GM19324 (cell line): ENCODE data around the gene SLC5A2.
"Not testable (repeated sequence)": the region's sequence is repeated elsewhere in the genome, so short reads cannot be mapped to it uniquely, and the experiment has no call there.

Experiments
- ATAC-seq: cut with Tn5 transposase; IDR thresholded peaks from one replicate; pipeline ENCODE4 v1.9.1; 2021; ENCODE audit warnings: mild to moderate bottlenecking, moderate library complexity; ENCODE audit not compliant: unreplicated experiment, low FRiP score

SLC5A2 gene

DNA sequence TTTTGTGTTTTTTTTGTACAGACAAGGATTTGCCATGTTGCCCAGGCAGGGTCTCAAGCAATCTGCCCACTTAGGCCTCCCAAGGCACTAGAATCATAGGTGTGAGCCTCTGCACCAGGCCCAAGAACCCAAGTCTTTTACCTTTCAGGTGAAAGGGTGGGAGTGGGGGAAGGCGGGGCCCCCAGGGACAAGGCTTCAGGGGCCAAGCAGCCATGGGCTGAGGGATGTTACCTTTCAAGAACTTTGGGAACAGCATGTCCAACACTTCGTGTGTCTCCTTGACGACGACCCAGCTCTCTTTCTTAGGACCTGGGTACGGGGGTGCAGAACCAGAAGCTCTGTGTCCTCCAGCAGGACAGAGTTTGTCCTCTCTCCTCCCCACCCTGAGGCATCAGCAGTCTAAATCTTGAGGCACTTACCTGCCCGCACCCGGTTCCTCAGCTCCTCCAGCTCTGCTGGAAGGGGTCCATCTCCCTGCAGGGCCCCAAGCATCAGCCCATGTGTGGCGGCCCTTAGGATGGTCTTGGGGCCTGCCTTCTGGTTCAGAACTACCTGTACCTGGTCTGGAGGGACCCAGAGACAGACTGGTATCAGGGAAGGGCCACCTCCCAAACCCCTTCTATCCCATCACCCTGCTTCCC lies 9.0 kb downstream of the SLC5A2 start:
- no peak for ATAC-seq

DNA sequence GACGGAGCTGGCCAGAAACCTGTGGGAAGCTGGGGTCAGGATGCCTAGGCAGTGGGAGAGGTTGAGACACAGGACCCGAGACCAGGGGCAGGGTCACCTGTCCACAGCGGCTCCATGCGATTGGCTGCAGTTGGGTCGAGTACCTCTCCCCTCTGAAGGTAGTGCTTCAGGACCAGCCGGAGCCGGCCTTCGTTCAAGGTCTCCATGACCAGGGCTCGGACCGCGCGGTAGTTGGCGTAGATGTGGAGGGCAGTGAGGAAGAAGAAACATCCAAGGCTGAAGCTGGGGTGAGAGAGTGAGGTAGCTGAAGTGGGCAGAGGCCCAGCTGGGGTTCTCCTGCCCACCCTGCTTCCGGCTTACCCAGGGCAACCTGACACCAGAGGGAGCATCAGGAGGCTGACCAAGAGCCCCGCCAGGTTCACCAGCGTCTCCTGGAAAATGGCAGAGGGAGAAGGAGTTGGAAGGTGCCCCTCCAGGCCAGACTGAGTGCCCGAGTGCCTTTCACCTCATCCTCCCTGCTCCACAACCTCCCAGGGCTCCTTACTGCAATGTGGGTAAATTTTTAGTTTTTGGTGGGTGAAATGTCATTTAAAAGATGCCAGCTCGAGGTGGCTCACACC lies 10.7 kb downstream of the SLC5A2 start:
- no peak for ATAC-seq

DNA sequence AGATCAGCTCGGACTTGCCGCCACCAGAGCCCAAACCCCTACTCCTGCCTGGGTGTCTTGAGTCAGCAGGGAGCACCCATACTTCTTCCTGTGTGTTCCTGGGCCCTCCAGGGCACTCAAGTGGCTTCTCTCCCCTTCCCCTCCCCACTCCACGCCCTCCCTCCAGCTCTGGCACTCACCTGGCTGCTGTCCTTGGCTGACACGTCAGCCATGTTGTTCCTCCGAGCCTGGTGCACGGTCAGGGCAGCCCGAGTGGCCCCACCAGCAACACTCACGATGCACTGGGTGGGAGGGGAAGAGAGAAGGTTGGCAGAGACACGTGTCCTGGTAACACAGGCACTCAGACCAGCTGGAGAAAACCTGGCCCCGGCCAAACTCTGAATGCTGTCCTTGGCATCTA lies 13.7 kb downstream of the SLC5A2 start:
- ATAC-seq, result no peak

DNA sequence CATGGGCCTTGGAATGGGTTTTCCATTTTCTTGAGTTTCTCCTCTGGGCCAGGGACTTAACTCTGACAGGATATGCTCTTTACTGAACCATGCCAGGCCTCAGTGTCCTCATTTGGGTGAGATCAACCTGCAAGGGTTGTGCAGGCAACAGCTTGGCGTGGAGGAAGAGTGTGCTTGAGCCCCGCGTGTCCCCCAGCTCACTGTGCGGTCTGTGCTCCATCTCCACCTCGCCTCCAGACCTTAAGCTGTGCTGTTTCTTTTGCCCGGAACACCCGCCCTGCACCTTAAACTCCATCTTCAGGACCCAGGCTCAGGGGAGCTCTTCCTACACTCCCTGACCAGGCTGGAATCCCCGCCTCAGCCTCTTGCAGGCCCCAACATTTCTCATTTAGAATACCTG lies 15.6 kb downstream of the SLC5A2 start:
- no peak for ATAC-seq

DNA sequence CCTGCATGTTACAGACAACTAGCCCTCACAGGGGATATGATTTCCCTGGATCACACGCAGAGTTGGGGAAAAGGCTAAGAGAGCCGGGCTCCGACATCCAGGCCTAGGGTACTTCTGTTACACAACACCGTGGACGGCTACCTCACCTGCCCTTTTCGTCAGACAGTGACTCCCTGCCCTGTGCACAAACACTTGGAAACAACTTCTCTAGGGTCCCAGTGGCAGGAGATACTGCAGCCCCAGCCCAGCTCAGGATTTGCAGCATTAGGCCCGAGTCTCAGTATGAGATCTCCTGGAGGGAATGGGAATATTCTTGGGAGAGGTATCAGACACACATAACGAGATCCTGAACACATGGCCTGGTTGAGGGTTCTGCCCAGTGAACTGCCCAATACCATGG lies 17.0 kb downstream of the SLC5A2 start:
- ATAC-seq, result no peak

DNA sequence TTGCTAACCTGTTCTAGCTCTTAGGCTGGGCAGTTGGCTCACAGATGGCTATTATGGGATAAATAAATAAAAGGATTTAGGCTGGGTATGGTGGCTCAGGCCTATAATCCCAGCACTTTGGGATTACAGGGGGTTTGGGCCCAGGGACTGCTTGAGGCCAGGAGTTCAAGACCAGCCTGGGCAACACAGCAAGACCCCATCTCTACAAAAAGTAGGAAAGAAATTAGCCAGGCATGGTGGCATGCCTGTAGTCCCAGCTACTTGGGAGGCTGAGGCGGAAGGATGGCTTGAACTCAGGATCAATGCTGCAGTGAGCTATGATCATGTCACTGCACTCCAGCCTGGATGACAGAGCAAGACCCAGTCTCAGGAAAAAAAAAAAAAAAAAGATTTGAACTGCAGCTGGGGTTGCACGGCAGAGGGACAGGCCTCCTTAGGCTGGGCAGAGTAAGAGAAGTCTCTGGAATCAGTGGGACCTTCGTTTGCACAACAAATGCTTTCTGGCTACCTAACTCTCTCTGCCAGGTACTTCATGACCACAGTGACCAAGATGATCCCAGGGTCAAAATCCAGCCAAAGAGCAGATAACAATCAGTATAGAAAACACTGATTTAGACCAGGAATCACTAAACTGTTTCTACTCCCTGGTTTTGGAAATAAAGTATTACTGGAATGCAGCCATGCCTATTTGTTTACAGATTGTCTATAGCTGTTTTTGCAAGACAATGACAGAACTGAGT lies 18.5 kb downstream of the SLC5A2 start:
- ATAC-seq, result no peak

DNA sequence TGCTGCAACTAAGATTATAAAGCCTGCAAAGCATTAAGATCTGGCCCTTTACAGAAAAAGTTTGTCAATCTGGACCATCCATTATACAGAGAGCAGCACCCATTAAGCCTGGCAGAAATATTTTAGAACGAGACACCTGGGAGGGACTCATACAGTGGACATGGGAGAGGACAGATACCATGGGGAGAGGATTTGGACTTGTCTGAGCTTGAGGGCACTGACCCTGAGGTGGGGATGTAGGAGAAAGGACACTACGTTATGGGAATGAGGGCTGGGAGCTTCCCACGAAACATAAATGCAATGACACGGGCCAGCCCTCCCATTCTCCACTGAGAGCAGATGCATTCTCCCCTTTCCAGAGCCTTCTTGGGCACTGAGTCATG lies 19.0 kb downstream of the SLC5A2 start:
- ATAC-seq, result no peak

DNA sequence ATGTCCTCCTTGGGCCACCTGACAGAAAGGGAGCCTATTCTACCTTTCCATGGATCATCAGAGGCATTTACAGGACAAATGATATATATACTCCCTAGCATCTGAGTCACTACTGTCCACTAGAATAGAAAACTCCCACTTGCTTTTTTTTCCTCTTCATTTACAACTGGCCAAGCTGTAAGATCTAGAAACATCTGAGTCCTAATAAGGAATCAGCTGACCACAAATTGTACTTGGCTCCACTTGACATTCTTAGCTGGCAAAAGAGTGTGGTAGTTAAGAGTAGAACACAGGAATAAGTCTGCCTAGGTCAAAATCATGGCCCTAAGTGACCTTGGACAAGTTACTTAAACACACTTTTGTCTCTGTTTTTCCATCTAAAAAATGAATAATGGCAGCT lies 20.1 kb downstream of the SLC5A2 start:
- ATAC-seq, result no peak

DNA sequence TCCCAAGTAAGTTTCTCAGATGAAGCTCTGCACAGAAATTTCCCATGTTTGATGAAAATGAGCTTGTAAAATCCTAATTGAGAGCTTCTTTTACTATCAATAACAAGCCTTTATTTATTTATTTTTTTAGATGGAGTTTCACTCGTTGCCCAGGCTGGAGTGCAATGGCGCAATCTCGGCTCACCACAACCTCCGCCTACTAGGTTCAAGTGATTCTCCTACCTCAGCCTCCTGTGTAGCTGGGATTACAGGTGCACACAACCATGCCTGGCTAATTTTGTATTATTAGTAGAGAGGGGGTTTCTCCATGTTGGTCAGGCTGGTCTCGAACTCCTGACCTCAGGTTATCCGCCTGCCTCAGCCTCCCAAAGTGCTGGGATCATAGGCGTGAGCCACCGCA lies 20.6 kb downstream of the SLC5A2 start:
- ATAC-seq, result not testable (repeated sequence)

DNA sequence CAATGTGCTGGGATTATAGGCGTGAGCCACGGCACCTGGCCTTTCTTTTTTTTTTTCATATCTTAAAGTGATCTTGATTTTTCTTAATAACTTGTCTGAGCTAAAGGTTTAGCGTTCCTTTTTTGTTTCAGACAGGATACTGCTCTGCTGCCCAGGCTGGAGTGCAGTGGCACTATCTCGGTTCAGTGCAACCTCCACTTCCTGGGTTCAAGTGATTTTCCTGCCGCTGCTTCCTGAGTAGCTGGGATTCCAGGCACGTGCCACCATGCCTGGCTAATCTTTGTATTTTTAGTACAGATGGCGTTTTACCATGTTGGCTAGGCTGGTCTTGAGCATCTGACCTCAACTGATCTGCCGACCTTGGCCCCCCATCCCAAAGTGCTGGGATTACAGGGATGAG lies 21.2 kb downstream of the SLC5A2 start:
- ATAC-seq, result no peak

DNA sequence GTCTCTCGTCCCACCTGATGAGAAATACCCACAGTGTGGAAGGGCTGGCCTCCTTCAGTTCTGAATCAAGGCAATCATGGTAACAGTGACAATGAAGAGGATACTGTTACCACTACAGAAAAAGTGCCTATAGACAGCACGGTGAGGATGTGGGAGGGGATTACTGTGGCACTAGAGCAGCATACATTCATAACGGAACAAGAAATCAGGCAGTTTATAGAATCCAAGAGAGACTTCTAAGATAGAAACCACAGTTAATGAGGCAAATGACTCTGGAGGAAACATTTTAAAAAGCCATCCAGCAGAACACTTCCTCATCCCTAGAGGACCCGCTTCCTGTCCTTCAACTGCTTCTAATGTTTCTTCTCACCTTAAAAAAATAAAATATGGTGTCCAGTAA lies 22.6 kb downstream of the SLC5A2 start:
- ATAC-seq, result no peak

DNA sequence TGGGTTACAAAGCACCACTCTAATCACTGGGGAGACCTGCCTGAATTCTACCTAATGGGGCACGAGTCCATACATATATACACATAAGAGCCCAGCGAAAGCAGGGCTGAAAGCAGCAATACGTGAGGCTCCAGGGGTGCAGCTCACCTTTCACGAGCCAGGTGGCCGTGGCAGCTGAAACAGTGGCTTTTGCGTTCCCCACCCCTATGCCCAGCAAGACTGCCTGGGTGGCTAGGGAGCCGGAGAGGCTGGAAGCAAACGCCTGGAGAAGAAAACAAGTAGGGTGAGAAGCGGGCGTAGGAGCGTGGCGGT lies 24.6 kb downstream of the SLC5A2 start:
- peak; percentile 4 for ATAC-seq

DNA sequence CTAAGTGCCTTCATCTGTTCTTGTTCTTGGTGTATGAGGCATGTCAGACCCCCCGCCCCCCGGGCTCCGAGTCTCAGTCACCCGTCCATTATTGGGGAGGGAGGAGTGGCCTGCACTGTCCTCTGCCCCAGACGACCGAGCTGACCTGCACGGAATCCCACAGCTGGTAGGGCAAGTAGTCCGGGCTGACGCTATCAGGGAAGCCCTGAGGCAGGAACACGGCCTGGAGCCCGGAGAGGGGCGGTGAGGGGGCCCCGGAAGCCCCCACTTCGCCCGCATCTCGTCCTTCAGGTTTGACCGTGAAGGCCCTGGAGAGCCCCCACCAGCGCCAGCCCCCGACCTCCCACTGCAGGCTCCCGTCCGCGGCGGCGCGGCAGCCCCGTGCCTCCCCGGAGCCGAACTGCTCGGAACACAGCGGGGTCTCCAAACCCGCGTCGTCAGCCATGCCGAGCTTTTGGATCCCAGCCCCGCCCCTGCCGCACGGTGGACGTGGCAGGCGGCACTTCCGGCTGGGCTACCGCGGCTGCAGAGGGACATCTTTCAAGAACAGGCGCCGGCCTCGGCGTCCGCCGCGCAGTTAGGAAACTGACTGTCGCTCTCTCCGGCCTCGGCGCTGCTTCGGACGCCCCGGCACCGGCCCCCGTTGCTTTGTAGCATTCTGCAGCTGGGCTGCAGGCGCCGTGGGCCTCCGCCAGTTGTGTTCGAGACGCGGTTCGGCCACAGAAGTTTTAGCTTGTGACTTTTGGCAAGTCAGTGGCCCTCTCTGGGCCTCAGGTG lies 25.2 kb downstream of the SLC5A2 start, which contains the start of gene RUSF1:
TSS of gene RUSF1 (minus strand) at position 463 of the 777 bp plus-strand sequence. CDS start at position 445, 18 bp downstream.
- ATAC-seq, result peak; percentile 95

DNA sequence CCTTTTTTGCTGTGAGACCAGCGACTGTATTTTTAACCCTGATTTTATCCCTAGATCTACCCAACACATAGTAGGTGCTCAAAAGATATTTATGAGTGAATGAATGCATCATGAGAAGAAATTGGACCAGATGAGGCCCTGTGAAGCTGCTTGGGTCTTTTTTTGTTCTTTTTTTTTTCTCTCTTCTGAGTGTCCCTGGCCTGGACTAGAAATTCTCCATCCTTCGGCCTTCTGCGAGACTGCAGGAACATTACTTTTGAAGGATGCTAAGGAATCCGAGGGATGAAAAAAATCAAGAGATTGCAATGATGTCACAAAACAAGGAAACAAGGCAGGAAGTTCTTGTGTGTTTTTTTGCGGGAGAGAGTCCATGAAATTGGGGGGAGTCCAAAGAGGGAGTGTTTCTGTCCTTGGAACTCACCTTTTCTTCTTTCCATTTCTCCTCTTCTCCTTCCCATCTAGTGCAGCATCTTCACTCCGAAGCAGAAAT lies 25.8 kb downstream of the SLC5A2 start:
- no peak for ATAC-seq

DNA sequence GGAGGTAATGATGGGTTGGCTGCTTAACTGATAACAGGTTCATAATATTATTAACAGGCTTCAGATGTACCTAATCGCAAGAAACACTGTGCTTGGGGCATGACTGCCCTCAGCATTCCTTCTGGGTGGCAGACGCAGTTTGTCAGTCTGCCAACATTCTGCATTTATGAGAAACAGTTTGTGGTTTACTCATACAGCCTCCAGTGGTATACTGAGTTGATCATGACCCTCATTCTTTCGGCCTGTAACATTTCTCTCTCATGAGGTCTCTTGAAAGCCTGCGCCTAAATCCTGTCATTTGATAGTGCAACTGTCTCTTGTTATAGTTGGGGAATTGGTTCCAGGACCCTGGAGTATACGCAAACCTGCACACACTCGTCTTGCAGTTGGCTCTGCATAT lies 30.2 kb downstream of the SLC5A2 start:
- ATAC-seq, result no peak

DNA sequence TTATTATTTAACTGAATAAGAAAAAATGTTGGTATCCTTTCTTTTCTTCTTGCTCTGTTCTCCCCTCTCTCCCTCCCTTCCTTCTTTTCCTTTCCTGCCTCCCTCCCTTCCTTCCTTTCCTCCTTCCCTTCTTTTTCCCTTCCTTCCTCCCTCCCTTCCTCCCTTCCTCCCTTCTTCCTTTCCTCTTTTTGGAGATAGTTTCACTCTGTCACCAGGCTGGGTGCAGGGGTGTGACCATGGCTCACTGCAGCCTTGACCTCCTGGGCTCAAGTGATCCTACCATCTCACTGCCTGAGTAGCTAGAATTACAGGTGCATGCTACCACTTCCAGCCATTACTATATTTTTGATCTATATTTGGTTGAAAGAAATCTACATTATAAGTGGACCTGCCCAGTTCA lies 31.0 kb downstream of the SLC5A2 start:
- ATAC-seq, result no peak

DNA sequence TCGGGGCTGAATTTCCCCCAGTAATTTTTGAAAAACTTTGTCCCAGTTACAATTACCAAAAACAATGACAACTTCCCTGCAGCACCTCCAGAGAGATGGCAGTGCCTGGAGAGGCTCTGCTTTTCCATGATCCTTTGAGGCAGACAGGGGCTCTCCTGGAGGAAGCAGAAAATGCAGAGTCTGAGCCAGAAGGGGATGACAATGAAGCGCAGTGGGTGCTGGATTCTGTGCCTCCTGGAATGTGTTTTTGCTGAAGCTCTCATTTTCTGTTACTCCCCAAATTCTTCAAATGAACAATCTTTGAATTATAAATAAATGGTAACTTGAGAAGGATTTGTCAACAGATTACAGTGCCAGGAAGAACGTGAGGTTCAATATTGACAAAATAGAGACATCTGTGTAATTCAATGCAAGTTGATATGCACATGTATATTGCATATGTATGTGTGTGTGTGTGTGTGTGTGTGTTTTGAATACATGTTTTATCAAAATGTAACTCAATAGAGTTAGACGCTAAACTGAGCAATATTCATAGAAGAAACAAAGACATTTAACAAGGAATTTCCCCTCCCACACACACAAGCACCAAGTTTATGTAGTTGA lies 35.0 kb downstream of the SLC5A2 start:
- ATAC-seq, result no peak

DNA sequence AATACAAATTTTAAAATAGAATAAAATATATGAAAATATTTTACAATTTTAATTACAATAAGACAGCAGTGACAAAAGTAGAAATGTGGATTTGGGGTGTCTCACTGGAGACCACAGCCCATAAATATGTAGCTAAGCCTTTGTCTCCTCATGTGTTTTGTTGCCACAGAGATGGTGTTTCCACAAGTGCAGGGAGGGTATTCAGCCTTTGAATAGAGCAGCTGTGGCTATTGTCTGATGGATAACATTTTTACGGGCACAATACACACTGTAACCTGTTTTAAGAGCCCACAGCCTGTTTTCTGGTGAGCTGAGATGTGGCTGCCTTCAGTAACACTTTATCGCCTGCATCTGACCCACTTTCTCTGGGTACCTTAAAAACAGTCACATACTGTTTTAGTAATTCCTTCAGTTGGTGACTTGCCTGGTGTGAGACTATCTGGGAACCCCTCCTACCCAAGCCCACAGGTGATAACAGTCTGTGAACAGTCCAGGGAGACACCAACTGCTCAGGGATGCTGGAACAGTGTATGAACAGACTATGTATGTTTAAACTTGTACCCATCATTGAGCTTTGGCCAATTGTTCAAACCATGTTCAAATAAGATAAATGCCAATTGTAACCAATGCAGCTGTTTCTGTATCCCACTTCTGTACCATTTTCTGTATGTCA lies 37.0 kb downstream of the SLC5A2 start:
- ATAC-seq, result no peak

DNA sequence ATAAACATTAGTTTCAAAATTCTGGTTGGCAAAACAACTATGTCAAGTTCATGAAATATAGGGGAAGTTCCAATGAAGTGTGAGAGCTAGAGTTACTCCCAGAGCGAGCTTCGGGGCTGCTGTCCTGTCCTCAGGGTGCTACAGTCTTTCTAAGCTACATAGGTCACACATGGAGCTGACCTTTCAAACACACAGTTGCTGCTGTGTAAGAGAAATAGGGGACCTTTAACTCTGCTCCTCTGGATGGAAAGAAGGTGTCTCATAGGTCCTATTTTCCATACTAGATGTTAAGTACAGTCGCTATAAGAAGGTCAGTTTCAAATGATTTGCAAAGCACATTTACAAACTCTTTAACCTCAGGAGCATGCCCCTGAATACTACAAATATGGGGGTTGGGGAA lies 38.4 kb downstream of the SLC5A2 start:
- no peak for ATAC-seq

DNA sequence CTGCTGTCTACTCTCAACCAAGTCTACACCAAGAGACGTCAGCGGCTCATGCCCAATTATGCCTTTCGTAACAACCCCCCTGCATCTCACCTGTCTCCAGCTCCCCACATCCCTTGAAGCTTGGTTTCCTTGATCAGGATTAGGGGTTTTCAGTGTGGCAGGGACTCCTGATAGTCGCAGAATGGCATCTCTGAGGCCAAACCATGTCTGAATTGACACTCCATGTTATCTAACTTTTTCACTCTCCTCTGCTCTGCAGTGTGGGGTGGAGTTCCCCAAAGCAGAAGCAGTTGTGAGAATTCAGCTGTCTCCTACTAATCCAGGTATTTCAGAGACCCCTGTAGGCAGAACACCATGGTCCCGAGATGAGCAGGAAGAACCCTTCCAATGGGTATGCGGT lies 39.1 kb downstream of the SLC5A2 start:
- ATAC-seq, result no peak
